ENCODE measurements around the gene BCAS4.

Gene BCAS4

DNA sequence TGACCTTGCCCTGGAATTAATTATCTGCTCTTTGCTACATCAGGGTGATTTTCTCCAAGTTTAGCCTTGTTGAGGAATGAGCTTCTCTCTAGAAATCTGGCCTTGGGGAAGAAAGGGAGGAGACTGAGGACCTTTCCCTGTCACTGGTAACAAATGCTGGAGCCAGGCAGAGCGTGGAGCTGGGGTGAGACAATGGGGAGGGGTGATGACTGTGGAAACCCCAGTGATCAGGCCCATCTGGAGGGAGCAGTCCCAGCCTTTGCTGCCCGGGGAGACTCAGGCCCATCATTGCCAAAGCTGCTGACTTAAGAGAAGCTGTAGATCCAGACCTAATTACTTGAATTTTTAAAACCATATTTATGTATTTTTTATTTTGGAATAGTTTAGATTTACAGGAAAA is 31.3 kb downstream of the BCAS4 start:
- DNase-seq: no peak

DNA sequence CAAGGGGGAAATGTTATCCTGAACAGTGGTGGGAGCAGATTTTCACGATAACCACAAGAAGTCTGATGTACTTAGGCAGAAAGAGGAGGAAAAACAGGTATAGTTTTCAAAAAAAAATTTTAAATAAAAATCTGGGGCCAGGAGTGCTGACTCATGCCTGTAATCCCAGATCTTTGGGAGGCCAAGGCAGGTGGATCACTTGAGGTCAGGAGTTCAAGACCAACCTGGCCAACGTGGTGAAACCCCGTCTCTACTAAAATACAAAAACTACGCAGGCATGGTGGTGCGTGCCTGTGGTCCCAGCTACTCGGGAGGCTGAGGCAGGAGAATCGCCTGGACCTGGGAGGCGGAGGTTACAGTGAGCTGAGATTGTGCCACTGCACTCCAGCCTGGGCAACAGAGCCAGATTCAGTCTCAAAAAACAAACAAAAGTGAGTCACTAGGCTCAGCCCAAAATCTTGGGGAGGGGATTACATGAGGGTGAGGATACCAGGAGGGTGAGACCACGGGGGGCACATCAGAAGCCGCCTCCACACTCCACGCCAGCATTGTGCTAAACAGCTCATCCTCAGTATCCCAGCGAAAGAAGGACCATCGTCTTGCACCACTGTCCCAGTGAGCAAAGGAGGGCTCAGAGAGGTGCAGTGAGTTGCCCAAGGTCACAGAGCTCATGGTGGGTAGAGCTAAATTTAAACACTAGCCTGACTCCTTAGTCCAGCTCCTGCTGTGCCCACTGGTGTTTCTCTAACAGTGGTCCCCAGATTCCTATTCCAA is 33.7 kb downstream of the BCAS4 start:
- DNase-seq: no peak

DNA sequence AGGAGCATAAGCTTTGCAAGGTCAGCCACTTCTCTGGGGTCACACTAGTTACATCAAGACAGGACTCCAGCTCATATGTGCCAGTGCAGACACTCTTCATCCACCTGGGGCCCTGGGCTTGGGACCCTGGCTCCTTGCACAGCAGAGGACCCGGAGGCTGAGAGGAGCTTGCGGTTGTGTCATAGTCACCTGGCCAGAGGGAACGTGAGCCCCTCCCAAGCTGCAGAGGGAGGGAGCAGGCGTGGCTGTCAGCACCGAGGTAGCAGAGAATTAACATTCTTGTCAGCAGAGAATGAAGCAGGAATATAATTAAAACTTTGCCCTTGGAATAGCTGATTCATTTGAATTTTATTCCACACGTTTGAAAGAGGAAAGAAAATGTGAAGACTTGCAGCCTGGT is 36.8 kb downstream of the BCAS4 start:
- no peak for DNase-seq

DNA sequence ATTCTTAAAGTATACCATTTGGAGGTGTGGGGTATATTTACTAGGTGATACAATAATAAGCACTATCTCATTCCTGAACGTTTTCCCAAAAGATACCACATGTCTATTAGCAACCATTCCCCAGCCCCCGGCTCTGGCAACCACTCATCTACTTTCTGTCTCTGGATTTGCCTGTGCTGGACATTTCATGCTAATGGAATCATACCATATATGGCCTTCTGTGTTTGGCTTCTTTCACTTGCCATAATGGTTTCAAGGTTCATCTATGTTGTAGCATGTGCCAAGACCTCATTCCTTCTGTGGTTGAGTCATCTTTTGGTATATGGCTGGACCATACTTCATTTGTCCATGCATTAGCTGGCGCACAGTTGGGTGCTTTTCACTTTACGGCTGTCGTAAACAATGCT is 39.7 kb downstream of the BCAS4 start:
- no peak for DNase-seq

DNA sequence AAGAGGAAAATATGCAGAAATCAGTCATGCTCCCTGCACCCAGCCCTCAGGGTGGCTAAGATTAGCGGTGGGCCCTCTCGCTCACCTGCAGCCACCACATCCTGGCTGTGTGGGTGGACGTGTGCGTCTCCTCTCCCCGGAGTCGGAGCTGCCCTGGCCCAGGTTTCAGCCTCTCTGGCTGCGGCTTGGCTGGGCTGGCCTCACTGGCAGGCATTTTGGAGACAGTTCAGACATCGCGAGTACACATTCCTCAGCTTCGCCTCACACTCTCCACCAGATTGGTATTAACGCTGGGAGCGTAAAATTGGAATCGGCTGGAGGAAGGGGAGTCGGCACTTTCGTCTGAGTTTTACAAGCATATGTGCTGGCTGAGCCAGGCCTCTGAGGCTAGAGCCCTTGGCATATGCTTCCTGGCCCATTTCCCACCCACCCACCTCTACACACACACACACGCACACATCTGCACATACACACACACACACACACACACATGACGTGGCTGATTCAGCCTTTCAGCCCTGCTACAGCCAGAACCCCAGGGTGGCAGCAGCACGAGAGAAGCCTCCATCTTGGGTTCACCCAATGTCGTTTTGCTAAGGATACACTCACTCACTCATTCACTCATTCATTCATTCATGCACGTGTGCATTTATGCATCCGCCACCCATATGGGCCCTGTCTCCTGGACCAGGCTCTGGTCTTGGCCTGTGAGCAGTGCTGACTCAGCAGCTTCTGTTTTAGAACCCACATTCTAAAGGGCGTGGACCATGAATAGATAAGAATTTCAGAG is 42.9 kb downstream of the BCAS4 start:
- no peak for DNase-seq

DNA sequence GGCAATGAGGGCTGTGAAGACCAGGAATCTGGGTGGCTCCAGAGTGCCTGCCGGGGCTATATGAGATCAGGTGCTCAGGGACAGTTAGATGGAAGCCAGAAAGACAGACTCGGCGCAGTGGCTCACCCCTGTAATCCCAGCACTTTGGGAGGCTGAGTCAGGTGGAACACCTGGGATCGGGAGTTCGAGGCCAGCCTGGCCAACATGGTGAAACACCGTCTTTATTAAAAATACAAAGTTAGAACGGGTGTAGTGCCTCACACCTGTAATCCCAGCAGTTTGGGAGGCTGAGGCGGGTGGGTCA is 43.4 kb downstream of the BCAS4 start:
- no peak for DNase-seq

DNA sequence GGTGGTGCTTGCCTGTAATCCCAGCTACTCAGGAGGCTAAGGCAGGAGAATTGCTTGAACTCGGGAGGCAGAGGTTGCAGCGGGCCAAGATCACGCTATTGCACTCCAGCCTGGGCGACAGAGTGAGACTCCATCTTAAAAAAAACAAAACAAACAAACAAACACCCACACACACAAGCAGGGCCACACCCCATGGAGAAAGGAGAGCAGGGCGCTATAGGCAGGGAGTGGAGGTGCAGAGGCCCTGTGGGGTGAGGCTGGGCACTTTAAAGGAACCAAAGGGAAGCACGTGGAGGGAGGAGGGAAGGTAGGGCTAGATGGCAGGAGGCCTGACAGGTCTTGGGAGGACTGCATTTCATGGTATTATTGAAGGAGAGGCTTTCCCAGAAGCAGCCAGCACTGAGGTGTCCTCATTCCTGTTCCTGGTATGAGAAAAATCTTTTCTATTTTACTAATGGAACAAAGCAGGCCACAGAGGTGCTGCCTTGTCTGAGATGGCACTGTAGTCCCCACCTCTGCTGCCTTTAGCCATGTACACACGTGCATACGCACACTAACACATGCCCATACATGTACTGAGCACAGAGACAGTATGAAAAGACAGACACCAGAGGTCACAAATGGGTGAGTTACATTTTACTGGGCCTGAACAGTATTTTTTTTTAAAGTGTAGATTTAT is 44.0 kb downstream of the BCAS4 start:
- DNase-seq: no peak

DNA sequence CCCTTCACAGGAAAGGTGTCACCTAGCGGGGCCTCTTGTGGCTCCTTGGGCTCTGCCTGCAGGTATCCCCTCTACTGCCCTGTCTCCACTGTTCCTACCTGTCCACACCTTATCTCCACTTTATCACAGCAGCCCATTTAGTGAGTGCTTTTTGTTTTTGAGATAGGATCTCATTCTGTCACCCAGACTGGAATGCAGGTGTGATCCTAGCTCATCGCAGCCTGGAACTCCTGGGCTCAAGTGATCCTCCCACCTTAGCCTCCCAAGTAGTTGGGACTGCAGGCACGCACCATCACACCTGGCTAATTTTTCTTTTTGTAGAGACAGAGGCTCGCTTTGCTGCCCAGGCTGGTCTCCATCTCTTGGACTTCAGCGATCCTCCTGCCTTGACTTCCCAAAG is 48.0 kb downstream of the BCAS4 start:
- no peak for DNase-seq

DNA sequence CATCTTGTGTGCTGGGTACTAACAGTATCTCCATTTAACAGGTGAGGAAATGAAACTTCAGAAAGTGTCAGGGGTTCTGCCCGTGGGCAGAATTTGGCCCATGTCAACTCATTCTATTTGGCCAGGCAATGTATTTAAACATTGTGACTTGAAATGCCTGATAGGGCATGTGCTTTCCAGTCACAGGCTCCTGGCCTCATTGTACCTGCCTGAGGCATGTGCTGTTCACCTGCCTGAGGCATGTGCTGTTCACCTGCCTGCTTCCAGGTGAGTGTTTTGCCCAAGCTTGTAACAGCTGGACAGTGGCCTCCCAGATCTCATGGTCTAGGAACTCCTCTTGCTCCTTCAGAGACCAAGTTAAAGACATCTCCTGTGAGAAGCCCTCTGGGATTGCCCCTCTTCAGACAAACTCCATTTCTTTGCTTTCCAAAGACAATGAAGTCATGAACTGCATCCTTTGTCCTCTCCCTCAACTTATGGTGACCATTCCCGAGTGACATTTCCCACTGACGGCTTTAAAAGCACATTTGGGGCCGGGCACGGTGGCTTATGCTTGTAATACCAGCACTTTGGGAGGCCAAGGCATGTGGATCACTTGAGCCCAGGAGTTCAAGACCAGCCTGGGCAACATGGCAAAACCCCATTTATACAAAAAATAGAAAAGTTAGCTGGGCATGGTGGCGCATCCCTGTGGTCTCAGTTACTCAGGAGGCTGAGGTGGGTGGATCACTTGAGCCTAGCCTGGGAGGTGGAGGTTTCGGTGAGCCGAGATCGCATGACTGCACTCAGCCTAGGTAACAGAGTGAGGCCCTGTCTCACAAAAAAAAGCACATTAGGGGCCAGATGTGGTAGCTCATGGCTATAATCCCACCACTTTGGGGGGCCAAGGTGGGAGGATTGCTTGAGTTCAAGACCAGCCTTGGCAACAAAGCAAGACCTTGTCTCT is 48.7 kb downstream of the BCAS4 start:
- no peak for DNase-seq

DNA sequence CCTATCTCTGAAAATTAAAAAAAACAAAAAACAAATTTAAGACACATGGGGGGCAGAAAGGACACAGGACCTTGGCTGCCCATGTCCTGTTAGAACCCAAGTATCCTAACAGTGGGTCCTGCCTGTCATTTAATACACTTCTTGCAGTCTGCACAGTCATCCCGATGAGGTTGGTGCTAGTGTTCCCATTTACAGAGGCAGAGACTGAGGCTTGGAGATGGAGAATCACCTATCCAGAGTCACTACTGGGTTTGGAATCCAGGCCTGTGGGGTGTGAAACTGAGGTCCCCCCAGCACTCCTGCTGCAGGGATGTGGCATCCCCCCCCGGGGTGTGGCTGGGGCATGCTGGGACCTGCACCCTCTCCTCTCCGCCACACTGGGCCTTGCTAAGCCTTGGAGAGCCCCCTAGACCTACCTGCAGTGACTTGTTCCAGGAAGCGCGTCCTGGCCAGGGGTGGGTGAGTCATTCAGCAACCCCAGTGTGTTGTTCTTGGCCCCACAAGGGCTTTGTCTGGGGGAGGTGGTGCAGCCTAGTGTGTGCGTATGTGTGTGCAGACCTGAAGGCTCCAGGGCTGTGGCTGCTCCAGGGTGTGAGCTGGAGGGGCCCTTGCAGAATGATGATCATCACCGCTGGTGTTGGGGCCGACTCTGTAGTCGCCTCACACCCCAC is 49.7 kb downstream of the BCAS4 start:
- DNase-seq: no peak

DNA sequence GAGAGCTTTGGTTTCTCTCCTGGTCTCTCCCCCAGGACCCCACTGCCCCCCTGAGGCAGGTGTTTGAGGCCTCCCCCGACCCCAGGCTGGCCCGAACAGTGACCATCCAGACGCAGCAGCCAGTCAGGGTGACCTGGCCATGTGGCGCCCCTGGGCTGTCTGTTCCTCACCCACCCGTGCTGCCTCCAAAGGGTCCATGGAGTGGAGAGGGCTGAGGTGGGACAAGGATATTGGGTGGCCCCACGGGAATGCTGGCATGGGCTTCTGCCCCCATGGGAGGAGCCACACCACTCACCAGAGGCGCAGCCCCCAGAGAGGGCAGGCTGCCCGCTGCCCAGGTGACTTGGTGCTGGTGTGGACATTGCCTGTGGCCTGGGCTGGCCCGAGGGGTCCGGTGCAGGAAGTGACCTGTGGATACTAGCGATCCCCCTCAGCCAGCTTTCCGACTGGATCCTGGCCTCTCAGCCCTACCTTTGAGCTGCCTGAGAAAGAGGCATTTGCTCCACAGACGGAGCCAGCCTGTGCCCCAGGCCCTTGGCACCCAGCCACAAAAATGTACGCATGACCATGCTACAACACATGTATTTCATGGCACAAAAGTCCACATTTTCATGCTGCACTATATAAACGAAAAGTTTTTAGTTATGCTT is 50.8 kb downstream of the BCAS4 start:
- DNase-seq: no peak

DNA sequence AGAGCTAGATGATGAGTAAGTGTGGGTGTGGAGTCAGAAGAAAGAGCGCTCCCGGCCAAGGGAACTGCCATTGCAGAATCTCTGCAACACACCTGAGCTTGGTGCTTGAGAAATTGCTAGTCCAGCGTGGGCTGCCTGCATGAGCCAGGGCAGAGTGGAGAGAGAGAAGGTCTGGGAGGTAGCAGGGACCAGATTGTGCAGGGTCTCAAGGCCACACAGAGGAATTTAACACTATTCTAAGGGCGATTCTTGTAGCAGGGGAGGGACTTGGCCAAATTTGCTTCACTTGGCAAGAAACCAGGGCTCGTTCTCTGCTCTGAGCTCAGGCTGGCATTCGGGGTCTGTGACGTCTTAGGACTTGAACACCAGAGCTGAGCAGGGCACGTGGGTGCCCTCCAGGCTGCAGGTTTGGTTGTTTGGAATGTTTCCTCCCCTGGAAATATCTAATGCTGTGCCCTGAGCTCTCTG is 53.5 kb downstream of the BCAS4 start:
- DNase-seq: no peak

DNA sequence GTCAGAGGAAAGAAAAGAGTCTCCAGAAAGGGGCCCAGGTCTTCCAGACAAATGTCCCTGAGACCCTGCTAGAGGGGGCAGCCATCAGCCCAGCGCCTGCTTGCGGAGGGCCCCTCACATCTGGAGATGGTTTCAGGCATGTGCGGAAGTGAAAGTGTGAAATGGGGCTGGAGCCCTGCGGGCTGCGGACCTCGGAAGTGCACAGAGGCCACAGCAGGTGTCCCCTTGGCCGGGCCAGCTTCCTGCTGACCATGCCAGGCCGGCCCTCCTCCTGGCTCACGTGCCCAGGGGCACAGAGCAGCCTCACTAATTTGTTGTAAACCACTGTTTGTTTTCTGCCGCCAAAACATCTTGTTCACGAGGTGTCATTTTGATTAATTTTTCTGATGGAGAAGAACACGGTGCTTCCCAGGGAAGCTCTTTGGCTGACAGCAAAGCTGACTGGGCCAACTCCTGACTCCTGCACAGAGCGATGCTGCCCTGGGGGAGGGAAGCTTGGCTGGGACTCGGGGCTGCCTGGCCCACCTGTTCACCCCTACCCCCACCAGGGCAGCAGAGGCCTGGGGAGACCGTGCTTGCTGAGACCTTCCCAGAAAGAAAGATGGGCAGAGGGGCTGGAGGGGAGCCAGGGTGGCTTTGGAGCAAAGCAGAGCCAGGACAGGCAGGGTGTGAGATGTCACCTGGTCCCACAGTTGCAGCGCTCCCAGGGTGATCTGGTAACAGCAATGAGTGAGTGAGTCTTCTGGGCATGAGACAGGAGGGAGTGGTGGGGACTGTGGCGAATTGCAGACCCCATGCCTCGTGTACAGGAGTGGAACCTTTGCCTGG is 54.2 kb downstream of the BCAS4 start:
- DNase-seq: no peak

DNA sequence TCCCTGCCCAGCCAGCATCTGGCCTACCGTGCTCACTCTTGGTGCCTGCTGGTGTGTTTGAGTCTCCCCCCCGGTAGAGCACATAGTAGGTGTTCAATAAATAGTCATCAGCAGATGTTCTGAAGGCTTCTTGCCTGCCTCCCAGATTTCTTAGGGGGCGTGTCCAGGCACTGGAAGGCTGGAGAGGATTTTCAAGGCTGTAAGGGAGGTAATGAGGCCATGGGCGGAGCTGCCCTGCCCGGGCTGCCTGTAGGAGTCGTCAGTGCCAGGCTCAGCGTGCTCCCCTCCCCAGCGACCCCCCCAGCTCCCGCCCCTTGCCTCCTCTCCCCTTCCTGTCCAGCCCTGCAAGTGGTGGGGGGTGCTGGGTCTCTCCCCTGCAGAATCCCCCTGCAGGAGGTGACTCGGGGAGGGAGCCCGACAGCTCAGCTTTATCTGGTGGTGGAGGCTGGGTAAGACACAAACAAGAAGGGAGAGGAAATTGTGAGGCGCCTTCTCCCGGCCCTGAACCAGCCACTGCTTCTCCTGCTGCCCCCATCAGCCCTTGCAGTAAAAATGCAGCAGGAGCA is 55.9 kb downstream of the BCAS4 start:
- no peak for DNase-seq

DNA sequence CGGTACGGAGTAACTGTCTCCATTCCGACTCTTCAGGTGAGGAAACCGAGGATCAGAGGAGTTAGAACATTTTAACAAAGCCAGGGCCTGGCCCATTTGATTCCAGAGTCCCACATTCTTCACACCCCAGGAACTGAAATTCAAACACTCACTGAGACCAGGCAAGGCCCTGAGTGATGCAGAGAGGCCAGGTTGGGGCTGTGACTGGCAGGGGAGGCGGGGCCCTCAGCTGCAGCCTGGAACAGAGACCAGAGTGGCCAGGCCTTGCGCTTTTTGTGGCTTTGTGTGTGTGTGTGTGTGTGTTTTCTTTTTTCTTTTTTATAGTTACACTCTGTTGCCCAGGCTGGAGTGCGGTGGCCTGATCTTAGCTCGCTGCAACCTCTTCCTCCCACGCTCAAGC is 57.2 kb downstream of the BCAS4 start:
- no peak for DNase-seq

DNA sequence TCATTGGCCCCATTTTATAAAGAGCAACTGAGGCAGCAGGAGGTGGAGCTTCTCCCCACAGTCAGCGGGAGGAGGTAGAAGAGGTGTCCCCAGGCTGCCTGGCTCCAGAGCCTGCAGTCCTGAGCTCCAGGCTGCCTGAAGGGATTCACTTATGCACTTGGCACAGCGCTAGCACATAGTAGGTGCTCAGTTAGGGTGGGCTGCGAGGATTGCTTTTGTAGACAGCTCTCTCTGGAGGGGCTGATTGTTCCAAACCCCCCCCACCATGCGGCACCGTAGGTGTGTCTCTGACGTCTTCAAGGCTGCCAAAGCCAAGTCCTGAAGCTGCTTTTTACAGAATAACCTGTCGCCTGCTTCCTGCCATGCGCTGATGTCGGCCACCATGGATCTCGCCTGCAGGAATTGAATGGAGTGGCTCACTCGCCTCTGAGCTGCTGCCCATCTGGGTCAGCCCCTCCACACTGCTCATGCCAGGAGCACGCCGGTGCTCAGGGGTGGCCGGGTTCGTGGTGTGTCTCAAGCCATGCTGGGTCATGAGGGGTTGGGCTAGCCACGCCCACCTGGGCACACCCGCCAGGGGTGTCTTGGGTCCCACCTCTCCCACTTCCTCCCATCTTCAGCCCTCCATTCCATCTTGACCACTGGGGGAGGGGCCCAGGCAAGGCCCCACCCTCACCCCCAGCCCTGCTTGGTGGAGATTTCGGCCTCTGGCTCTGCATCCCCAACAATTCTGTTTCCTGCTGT is 59.8 kb downstream of the BCAS4 start:
- DNase-seq: no peak

DNA sequence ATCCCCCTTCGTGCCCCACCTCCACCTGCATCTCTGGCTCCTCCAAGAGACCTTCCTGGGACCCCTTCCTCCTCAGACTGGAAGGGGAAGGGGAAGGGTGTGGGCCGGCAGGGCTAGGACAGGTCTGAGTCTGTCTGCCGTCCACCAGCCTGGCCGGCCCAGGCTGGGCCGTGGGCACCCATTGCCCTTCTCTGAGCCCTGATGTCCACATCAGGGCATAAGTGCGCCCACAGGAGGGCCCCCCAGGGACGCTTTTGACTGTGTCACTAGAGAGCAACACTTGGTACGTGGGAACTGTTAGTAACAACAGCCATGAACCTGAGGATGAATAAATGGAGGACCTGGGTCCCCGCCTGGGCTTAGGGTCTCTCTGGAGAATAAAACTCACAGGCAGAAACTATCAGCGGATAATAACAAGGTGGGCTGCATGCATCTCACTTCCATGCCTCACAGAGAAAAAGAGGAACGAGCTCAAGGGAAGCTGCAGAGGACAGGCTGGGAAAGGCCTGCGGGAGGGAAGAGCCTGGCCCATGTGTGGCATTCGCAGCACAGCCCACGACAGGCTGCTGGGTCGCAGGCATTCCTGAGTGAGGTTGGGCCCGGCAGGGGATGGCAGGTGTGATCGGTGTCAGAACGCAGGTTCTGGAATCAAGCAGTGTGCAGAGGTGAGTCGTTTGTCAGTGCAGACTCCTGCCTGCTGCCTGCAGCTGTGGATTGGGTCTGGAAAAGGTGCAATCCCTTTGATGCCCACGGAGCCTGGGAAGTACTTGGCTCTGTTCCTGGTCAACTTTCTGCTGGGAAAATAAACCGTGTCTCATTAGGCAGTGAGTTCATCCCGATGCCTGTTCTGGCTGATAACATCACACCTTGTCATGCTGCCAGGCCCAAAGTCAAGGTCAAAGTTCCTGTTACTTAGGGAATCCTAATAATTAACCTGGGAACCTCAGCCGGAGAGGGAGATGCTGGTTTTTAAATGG is 60.9 kb downstream of the BCAS4 start:
- no peak for DNase-seq

DNA sequence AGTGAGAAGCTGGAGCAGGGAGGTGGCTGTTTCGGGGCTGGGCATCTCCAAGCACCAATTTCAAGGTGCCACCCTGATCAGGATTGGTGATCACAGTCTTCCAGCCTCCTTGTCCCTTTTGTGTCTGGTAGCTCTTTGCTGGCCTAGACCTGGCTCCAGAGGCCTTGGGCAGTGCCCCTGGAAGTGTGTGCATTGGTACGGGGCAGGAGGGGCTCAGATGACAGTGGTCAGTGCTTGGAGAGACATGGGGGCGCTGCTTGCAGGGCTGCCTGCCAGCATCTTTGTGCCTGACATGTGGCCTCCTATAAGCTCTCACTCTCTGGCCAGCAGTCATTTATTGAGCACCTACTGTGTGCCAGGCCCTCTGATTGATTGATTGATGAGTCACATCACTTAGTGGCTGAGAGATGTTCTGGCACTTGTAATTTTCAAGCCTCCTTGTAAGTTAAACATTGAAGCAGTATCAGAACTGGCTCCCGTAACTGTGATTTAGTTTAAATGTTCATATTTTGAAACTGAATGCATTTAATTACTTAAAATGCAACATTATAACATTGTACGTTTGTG is 61.7 kb downstream of the BCAS4 start:
- DNase-seq: no peak

Measured in activated CD4-positive, alpha-beta T cell treated with anti-CD3 and anti-CD28 coated beads, Interleukin-2, amount 50 U/mL, for 1 hour (primary cell).